Renal cortical epithelial cell (primary cell): Measurements from ENCODE around the gene ZDHHC11. TPM values are rescaled to one million over a fixed set of nuclear protein-coding genes. Genes with fewer than 3 reads are reported as not detected.
"Not testable (repeated sequence)": the region's sequence is repeated elsewhere in the genome, so short reads cannot be mapped to it uniquely, and the experiment has no call there.

Experiments
- DNase-seq: peaks from one replicate; pipeline ENCODE4 v3.0.0-alpha.2; 2011; ENCODE audit warnings: low read depth
- total RNA-seq: library from RNA; depleted of rRNA; stranded (reverse); fragments of >200 nt; gene quantifications from 2 replicates; pipeline ENCODE4 v1.2.3, GENCODE V29; 2014

Gene ZDHHC11
- total RNA-seq, 1 donor from 2014 or later, result 2.3 TPM

DNA sequence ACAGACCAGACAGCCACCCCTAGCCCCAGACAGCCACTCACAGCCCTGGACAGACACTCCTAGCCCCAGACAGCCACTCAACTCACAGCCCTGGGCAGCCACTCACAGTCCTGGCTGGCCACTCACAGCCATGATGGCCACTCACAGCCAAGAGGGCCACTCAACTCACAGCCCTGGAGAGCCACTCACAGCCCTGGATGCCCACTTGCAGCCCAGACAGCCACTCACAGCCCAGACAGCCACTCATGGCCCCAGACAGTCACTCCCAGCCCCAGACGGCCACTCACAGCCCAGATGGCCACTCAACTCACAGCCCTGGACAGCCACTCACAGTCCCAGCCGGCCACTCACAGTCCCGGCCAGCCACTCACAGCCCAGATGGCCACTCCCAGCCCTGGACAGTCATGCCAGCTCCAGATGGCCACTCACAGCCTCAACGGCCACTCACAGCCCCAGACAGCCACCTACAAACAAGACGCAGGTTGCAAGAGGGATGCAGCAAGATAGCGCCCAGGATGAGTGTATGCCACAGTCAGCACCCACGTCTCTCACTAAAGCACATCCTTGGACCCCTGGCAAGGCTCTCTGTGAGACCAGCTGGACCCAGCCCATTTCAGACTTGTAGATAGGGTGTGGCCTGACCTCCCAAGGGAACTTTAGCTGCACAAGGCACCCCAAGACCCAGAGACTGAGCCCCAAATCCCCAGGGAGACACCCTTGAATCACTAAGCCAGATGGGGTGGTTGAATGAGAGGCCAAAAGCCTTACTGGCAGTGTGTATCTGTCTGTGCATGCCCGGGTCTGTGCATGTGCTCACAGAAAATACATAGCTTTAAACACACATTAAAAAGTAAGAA lies 88.7 kb downstream of the ZDHHC11 start:
- no peak for DNase-seq

DNA sequence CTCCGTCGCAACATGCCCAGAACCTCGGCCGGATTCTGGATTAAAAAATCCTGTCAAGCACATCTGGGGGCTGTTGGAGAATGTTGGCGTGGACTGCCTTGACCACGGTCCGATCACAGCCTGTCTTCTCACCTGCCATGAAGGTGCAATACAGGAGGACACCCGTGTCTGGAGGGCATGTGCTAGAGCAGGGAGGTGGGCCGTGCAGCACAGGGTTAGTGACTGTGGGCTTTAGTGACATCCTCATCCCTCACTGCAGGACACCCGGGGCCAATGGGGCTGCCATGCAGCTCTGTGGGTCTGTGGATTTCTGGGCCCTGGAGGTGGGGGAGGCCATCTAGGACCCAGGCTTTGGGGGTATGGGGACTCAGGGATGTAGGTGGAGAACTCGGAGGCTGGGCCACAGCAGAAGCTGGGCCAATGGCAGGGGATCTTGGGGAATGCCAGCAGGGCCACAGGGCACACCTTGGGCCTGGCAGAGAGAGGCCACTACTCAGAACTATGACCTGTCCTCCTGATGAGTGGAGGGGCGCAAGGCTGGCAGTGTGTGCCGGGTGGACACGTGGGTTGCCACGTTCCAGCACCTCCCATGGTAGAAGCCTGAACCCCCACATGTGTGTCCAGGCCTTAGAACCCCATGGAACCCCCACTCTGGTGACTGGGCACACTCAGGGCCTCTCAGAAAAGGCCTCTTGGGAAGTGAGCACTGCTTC lies 89.6 kb downstream of the ZDHHC11 start:
- no peak for DNase-seq

DNA sequence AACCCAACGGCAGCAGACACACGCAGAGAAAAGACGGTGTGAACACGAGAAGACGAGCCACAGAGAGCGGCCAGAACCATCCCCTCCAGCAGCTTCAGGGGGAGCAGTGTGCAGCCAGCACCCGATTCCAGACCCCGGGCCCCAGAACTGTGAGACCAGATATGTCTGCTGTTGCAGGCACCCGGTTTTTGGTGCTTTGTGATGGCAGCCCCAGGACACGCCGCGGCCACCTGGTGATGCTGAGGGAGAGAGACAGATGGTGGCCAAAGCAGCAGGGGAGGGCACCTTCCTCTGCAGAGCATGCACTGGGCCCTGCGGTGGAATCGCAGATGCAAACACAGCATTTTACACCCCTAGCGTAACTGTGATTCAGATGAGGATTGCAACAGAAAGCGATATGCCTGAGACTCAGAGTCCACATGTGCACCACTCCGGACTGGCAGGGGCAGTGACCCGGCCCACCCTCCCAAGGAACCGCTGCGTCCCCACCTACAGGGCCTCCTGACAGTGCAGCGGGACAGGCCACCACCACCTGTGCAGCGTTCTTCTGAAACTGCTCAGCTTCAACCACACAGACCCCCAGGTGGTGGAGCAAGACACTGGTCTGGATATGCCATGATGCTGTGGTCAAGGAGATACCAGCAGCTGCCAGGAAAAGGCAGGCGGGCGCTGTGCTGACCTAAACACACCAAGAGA lies 90.3 kb downstream of the ZDHHC11 start:
- DNase-seq, result no peak

DNA sequence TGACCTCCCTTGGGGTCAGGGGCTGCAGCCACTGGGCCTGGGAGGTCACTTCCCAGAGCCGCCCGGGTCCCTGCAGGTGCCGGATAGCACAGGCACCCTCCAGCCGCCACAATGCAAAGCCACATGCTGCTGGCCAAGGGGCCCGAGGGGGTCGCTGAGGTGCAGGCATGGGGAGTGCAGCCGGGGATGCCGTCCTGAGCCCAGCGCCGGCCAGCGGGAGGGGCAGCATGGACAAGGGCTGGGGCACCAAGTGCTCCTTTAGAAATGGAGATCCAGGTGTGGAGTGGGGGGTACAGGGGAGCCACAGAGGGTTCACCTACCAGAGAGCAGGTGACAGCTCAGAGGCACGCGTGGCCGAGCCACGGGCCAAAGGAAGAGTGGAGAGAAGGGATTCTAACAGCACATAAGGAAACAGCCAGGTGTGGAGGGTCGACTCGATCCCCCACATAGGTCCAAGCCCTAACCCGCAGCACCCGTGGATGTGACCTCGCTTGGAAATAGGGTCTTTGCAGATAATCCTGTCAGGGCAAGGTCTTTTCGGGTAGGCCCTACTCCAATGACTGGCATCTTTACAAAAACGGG lies 90.9 kb downstream of the ZDHHC11 start:
- DNase-seq, result no peak

DNA sequence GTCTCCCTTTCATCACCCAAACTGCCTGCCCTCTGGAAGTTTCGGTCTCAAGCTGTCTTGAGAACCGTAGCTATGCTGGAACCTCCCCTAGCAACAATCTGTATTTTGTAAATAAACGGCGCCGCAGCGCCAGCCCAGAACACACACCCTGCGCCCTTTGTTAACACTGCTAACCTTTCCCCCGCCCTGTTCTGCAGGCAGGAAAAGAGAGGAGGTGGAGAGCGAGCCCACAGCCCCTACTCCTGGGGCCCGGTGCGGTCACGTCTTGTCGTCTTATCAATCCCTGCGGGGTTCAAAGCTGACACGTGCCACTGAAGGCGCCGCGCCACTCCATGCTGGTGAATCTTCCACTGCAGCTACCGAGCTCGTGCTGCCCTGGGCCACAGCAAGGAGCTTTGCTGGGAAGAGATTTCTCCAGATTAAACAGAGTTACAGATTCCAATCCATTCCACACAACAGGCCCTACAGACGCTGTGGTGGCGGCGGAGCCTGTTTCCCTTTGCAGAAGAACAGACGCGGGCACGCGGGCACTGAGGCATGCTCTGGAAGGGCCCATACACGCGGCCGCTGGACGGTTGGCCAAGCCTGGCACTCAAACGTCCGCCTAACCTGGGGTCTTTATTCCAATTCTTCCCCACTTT lies 91.6 kb downstream of the ZDHHC11 start:
- no peak for DNase-seq

DNA sequence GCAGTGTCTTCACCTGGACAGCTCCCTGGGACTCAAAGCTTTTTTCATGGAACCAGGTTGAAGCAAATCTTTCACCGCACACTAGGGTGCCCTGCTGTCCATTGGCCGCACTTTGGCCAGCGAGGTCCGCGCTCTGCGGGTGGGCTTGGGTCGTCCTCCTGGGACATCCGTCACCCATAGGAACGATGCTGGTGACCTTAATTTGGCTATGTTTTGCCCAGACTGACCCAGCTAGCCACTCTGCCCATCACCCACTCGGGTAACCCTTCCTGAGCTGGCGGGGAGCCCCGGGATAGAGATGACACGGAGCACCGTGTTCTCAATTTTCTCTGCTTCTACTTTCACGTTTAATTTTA lies 92.1 kb downstream of the ZDHHC11 start:
- DNase-seq, result no peak

DNA sequence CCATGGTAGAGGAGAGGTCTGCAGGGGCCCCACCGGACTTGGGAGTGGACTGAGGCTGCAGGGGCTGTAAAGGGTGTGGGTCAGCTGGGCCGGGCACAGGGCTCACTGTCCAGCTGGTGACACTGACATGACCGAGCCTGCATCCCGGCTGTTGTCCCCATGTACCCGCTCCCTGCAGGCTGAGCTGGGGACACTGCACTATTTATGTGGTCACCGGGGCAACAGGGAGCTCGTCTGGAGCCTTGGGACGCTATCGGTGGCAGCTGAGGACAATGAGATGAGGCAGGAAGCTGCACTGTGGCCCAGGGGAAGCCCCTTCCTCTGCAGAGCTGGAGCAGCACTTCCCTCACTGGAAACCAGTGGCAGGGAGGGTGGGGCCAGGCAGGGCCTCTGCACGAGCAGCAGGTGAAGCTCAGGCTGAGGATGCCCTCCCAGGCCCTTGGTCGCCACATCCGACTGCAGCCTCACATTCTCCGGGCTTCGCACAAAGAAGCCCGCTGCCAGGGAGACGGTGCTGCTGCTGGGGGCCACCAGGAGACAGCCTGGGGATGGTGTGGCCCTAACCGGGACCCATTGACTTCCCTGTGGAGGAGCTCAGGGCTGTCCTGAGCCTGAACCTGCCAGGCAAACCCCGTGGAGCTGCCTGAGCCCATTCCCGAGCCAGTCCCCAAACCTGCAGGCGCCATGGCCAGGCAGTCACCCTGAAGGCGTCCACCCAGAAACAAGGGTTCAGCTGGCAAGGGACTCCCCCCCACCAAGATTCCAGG lies 92.7 kb downstream of the ZDHHC11 start:
- DNase-seq, result no peak

DNA sequence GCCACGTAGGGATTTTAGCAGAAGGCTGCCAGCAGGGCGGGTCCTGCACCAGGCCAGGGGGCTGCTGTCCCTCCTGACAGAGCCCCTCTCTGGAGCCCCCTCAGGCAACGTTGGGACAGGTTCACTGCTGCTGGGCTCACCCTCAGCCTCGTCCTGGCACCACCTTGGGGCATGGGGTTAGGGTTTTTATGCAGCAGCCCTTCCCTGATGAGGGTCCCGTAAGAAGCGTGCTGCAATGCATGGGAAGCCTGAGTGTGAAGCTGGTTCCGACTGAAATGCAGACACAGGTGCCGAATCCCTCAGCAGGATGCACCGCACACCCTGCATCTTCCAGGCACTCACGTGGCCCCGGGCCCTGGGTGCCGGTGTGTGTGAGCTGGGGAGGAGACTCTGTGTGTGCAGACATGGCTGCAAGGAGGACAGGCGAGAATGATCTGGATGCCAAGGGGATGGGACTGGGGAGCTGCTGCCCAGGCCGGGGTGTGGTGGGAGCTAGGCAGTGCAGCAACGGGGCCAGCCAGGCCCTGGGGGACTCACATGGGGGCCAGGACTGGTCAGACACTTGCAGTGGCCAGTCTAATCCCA lies 93.3 kb downstream of the ZDHHC11 start:
- DNase-seq, result no peak

DNA sequence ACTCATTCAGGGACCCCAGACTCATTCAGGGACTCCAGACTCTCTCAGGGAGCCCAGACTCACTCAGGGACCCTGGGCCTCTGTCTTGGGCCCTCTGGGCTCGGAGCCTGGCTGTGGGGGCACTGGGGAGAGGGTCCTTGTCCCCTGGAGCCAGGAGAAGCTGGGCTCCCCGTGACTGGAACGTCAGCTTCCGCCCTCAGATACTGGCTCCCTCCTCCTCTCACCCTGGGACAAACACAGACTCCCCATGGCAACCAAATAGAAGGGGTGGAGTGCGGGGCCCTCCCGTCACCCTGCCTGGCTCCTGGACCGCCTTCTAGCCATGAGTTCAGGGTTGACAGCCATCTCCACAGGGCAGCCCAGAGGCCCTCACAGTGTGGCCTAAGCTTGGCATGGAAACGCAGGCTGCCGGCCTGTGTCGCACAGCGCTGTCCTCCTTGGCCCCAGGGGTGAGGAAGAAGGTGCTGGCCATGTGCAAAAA lies 93.9 kb downstream of the ZDHHC11 start:
- no peak for DNase-seq

DNA sequence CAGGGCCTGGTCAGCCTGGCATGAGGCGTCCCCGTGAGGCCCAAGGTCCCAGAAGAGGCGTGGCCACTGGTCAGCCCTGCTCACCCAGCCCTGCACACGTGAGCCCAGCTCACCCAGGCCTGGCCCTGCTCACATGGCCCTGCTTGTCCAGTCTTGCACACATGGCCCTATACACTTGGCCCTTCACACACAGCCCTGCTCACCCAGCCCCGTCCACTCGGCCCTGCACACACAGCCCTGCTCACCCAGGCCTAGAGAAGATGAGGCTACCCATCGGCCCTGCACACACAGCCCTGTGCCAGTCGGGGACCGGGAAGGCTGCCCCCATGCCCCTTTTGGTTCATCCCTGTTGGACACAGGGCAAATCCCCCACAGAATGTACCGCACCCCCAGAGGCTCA lies 94.6 kb downstream of the ZDHHC11 start:
- DNase-seq, result no peak

DNA sequence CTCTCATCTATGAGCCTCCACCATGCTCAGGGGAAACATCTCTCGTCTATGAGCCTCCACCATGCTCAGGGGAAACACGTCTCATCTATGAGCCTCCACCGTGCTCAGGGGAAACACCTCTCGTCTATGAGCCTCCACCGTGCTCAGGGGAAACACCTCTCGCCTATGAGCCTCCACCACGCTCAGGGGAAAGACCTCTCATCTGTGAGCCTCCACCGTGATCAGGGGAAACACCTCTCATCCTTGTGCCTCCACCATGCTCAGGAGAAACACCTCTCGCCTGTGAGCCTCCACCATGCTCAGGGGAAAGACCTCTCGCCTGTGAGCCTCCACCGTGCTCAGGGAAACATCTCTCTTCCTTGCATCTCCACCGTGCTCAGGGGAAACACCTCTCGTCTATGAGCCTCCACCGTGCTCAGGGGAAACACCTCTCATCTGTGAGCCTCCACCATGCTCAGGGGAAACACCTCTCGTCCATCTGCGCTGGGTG lies 96.6 kb downstream of the ZDHHC11 start:
- not testable (repeated sequence) for DNase-seq

DNA sequence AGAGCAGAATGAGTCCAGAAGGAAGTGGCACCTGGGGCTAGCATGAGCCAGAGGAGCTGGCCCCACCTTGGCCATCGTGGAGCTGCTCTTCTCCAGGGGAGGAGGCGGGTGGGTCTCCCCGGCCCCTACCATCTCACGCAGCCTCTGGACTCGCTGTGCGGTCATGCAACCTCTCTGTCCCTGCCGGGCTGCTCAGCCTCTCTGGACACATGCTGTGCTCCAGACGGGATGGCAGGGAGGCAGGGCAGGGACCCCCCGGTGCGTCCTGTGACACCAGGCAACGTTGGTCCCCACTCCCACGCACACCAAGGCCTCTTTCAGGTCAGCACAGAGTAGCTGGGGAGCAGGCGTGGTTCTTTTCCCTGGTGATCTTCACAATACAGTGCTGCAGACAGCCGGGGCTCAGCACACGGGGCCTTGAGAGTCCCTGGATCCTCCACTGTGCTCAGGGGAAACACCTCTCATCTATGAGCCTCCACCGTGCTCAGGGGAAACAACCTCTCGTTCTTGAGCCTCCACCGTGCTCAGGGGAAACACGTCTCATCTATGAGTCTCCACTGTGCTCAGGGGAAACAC lies 97.1 kb downstream of the ZDHHC11 start:
- not testable (repeated sequence) for DNase-seq

DNA sequence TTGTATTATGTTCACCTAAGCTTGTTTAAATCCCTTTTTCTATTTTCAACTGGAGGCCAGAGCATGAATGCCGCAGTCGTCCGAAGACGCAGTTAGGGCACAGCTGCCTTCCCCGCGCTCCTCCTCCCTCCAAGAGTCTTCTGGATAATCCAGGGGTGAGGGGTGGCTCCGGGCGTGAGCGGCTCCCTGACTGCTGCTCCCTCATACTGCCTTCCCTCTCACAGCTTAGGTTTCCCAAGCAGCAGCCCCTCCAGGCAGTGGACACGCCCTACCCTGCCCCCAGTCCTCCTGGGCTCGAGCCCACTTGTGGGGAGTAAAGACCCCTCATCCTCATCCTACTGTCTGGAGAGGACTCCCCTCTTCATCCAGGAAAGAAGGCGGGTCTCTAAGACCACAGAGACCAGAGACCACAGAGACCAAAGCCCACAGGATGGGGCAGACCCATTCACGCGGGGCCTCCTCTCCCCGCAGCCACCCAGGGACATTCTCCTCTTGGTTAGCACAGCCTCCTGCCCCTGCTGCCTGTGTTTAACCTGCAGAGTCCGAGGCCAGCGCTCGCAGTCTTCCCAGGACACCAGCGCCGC lies 98.2 kb downstream of the ZDHHC11 start:
- DNase-seq, result not testable (repeated sequence)

DNA sequence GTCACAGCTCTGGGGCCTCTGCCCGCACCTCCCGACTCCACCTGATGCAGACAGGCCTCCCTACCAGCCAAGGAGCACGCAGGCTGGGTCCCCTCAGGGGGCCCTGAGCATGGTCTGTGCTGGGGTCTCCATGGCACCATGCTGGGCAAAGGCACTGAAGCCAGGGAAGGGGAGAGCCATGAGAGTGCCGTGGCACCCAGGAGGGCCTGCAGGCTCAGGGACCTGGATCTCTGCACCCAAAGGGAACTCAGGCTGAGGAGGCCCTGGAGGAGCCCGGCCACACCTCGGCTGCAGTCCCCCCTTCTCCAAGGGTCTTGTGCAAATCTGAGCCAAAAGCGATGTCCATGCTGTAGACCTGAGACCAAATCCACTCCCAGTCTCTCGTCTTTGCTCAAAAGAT lies 98.8 kb downstream of the ZDHHC11 start:
- DNase-seq, result not testable (repeated sequence)

DNA sequence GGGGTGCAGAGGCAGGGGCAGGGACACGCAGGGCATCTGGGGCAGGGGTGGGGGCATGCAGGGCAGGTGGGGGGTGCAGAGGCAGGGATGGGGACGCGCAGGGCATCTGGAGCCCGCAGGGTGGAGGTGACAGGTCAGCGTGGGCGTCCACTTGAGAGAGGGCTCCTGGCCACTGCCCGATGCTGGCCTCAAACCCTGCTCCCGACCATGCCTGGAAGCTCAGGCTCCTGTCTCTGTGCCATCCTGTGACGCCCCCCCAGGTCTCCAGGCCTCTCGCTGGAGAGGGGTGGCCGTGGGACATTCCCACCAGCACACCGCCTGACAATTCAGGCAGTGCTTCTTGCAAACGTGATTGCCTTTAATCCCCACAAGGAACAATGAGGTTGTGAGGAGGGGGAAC lies 99.3 kb downstream of the ZDHHC11 start:
- DNase-seq, result no peak

DNA sequence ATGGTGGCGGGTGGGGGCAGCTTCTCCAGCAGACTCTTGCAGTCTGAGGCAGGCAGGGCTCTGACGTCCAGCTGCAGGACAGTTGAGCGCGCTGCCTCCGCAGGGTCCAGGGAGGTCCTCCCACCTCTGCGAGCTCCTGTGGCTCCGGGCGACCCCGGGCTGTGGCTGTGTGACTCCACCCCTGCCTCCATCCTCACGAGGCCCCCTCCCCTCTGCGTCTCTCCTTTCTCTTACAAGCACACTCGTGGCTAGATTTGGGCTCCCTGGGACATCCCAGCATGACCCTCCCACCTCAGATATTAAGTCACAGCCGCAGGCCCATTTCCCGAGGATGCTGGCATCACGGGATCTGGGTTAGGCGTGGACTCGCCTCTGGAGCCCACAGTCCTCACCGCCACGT lies 100.6 kb downstream of the ZDHHC11 start:
- DNase-seq, result not testable (repeated sequence)

DNA sequence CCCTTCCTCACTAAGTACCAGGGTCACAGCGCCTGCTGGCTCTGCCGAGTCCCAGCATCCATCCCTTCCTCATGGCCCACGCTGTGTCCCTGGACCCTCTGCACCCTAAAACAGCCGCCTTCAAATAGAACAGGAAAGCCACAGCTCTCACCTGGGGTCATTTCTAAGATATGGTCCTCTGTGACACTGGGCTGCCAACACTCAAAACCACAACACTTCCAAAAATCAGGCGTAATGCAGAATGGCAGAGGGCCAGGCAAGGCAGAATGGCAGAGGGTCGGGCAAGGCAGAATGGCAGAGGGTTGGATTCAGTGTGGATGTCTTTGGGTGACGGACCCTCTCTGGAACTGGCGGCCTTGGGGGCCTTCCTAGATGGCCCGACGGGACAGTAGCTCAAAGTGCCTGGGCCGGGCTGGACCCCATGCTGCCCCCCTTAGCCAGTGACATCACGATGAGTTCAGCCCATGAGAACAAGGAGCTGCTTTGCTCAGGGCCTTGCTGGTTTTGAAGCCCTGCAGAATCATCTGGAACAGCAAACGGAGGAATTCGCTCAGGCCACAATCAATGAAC lies 101.6 kb downstream of the ZDHHC11 start:
- no peak for DNase-seq

DNA sequence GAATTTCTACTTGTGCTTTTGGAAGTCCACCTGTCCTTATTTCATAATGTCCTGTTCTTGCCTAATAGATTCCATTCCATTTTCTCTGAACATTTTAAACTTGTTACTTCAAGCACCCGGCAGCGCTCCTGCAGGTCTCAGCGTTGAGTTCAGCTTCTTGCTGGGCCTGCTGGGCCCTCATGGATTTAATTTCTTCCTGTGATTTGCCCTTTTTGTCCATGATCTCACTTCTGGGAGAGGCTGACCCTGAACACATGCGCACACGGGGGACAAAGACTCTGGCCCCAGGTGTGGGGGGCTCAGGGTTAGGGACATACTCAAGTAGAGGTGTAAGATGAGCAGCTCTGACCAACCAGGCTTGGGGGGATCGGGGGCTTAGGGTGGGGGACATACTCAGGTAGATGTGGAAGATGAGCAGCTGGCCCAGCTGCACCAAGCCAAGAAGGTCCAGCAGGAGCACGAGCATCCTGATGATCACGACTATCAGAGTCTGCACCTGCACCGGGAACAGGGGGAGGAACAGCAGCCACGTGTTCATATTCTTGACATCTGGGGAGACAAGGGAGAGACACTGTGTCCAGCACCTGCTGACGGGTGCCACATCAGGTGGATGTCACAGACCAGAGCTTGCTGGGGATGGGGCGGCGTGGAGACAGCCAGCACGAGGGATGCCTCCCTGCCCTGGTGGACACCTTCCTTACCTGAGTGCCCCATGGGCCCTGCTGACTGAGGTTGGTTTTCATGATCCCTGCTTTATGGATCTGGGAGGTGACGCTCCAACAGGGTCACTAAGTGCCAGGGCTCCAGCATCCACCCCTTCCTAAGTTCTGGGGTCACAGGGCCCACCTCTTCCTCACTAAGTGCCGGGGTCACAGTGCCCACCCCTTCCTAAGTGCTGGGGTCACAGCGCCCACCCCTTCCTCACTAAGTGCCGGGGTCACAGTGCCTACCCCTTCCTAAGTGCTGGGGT lies 102.5 kb downstream of the ZDHHC11 start:
- not testable (repeated sequence) for DNase-seq
